Stimulated activated naive CD8-positive, alpha-beta T cell treated with anti-CD3 and anti-CD28 coated beads, Interleukin-15, amount 100 ng/mL, for 72 hours (primary cell): Measurements from ENCODE around the gene ZNHIT1.
"Not testable (repeated sequence)": the region's sequence is repeated elsewhere in the genome, so short reads cannot be mapped to it uniquely, and the experiment has no call there.

Experiments used
- ATAC-seq: fragments of 150-1000 bp; cut with Tn5 transposase; 2 replicates; pipeline ENCODE4 v1.10.0; 2021; ENCODE audit warnings: mild to moderate bottlenecking, moderate library complexity
- DNase-seq, 2 donors: peaks; one replicate each; pipeline ENCODE4 v3.0.0; 2021 to 2022
- H3K27ac Mint-ChIP-seq, 2 donors: one replicate each; pipeline ENCODE4 v1.8.0; 2022; ENCODE audit warnings: mild to moderate bottlenecking in 2 of 2, mixed read lengths in 2 of 2, moderate library complexity in 2 of 2
- H3K27me3 Mint-ChIP-seq: one replicate; pipeline ENCODE4 v1.8.0; 2022; ENCODE audit warnings: mixed read lengths
- H3K4me1 Mint-ChIP-seq: one replicate; pipeline ENCODE4 v1.8.0; 2022; ENCODE audit warnings: mild to moderate bottlenecking, mixed read lengths
- H3K4me3 Mint-ChIP-seq, 2 donors: one replicate each; pipeline ENCODE4 v1.8.0; 2022; ENCODE audit warnings: mild to moderate bottlenecking in 2 of 2, mixed read lengths in 2 of 2, moderate library complexity in 1 of 2
- H3K9me3 Mint-ChIP-seq, 2 donors: one replicate each; pipeline ENCODE4 v1.8.0; 2022; ENCODE audit warnings: mixed read lengths in 2 of 2

The ZNHIT1 gene

DNA sequence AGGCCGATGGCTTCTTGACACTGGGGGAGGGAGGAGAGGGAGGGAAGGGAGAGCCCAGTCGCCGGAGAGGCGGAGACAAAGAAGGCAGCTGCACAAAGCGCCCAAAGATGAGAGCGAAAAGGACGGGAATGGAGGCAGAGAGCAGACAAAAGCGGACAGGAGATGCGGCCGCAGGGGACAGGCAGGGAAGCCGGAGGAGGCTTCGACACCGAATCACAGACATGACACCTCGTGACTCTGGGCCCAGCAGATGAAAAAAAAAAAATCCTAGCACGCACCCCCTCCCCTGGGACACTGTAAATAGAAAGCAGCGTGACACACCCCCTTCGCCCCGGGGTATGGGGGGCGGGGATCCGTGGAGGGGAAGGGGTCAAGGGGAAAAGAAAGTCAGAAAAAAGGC, 38.8 kb upstream of the ZNHIT1 start:
- no peak for DNase-seq
- no peak for ATAC-seq
- H3K4me1 Mint-ChIP-seq, result peaks cover 29% of the 10 kb centered on the region
- H3K9me3 Mint-ChIP-seq, result no peaks in the 10 kb centered on the region
- peak overlapping the region; percentile 26 to 27 for H3K4me3 Mint-ChIP-seq
- peak overlapping the region in 1 of 2 donors; percentile 43 for H3K27ac Mint-ChIP-seq
- H3K27me3 Mint-ChIP-seq, result peaks cover 86% of the 10 kb centered on the region

DNA sequence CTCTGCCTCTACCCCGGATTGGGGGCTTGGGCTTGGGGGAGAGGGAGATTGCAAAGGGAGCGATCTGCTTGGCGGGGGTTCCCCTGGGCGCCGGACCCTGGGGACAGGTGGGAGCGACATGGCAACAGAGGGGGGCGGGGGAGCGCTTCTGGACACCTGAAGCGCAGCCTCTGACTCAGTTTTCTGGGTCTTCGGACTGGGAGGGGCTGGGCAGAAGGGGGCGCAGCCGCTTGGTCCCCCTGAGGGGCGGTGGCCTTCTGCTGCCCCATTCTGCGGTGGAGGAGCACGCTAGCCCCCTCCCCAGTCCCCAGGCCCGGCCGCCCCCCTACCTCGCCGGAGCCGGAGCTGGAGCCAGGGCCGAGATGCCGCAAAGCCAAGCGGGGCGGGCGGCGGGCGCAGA, 38.3 kb upstream of the ZNHIT1 start:
- no peaks in the 10 kb centered on the region for H3K9me3 Mint-ChIP-seq
- peaks cover 23% of the 10 kb centered on the region for H3K4me1 Mint-ChIP-seq
- H3K27ac Mint-ChIP-seq, result no peak overlapping the region
- no peak overlapping the region for H3K4me3 Mint-ChIP-seq
- DNase-seq (no peak), ATAC-seq (no peak)
- H3K27me3 Mint-ChIP-seq, result peaks cover 85% of the 10 kb centered on the region

DNA sequence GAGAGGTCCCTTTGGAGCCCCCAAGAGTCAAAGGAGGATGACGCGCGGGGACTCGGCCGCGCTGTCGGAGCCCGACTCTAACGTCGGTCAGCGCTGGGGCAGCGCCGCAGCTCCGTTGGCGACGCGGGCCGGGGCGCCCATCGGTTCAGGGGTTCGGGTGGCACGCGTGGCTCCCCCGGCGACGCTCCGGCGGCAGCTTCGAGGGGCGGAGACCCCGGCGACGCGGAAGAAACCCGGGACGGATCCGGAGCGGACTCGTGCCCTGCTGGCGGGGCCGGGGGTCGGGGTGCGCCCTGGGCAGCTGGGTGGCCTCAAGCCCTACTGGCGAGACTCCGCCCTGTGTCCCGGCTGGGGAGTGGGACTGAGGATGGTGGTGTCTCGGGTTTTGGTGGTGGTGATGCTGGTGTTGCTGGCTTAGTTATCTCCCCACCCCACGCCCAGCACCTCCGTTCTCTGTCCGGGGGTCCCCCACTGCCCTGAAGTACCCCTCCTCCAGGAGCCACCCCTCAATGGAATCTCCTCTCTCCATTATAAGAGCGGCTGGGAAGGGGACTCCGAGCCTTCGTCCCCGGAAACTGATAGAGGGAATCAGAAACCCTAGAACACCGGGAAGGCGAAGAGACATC, 37.7 kb upstream of the ZNHIT1 start, which contains the start of gene NAT16:
TSS of gene NAT16 (minus strand) at position 164 of the 626 bp plus-strand sequence. CDS start 5,486 bp downstream, outside the sequence.
- Mint-ChIP-seq H3K27ac (peak within 1 kb of the TSS in 1 of 2 donors; percentile 25), H3K9me3 (no peaks in the 10 kb centered on the region), H3K27me3 (peaks cover 85% of the 10 kb centered on the region), H3K4me3 (peak within 1 kb of the TSS; percentile 35 to 56), H3K4me1 (peaks cover 22% of the 10 kb centered on the region)
- peak; percentile 7 for ATAC-seq
- DNase-seq, result no peak

DNA sequence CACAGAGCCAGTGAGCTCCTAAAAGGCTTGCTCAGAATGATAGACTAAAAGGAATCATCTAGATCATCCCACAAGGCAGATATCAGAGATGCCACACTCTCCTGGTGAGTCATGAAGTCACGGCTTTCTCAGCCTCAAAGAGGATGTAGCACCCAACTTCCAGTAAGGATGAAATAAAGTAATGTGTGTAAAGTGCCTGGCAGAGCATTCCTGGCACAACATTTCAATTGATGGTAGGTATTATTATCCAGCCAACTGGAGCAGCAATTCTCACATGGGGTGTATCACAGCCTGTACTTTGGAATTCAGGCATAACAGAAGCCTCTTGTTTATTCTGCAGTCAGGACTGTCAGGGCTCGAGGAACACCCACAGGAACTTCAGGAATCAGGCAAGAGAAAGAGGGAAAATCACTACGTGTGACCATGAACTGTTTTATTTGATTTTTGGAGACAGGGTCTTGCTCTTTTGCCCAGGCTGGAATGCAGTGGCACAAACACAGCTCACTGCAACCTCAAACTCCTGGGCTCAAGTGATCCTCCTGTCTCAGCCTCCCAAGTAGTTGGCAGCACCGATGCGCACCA, 32.6 kb upstream of the ZNHIT1 start:
- peaks cover 47% of the 10 kb centered on the region for H3K27me3 Mint-ChIP-seq
- H3K9me3 Mint-ChIP-seq, result no peaks in the 10 kb centered on the region
- no peak overlapping the region for H3K4me3 Mint-ChIP-seq
- ATAC-seq (no peak), DNase-seq (no peak)
- H3K4me1 Mint-ChIP-seq, result peaks cover 6% of the 10 kb centered on the region
- H3K27ac Mint-ChIP-seq, result no peak overlapping the region

DNA sequence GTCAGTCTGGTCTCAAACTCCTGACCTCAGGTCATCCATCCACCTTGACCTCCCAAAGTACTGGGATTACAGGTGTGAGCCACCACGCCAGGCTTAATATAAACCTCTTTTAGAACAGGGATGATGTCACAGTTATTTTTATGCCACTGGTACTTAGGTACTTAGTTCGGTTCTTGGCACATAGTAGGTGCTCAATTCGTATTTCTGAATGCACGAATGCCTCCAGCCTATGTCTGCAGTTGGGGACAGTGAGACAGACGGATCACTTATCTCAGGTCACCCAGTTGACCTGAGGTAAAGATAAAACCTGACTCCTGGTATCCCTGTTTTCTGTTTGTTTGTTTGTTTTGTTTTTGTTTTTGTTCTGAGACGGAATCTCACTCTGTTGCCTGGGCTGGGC, 31.8 kb upstream of the ZNHIT1 start:
- Mint-ChIP-seq H3K27me3 (peaks cover 43% of the 10 kb centered on the region), H3K4me3 (no peak overlapping the region), H3K9me3 (no peaks in the 10 kb centered on the region), H3K4me1 (no peaks in the 10 kb centered on the region), H3K27ac (no peak overlapping the region)
- no peak for DNase-seq
- ATAC-seq, result no peak

DNA sequence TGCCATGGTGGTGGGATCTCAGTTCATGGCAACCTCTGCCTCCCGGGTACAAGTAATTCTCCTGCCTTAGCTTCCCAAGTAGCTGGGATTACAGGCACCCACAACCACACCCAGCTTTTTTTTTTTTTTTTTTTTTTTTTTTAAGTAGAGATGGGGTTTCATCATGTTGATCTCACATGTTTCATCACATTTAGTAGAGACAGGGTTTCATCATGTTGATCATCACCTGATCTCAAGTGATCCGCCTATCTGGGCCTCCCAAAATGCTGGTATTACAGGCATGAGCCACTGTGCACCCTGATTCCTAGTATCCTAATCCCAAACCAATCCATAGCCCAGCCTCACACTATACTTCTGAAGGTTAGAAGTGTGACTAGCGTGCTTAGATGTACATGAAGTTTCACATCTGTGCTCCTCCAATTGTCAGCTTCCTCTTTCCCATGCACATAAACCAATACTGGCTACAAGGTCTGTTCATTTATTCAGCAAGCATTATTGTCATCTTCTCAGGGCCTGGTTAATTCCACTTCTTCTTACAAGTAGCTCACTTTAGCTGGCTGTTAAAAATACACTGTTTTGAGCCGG, 31.0 kb upstream of the ZNHIT1 start:
- no peak for DNase-seq

DNA sequence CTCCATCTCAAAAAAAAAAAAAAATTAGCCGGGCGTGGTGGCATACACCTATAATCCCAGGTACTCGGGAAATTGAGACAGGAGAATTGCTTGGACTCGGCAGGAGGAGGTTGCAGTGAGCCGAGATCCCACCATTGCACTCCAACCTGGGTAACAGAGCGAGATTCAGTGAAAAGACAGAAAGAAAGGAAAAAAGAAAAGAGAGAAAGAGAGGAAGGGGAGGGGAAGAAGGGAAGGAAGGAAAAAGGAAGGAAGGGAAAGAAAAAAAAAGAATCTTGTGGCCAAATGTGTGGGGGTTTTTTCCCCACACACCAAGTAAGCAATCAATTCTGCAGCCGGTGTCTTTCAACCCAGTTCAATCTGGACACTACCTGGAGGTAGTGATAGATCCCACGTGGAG, 28.9 kb upstream of the ZNHIT1 start:
- H3K9me3 Mint-ChIP-seq, result no peaks in the 10 kb centered on the region
- H3K27ac Mint-ChIP-seq, result no peak overlapping the region
- ATAC-seq (no peak), DNase-seq (no peak)
- peaks cover 5% of the 10 kb centered on the region for H3K4me1 Mint-ChIP-seq
- H3K27me3 Mint-ChIP-seq, result peaks cover 28% of the 10 kb centered on the region
- H3K4me3 Mint-ChIP-seq, result no peak overlapping the region

More for the DNA sequence above, 31.0 kb upstream of the ZNHIT1 start:
- Mint-ChIP-seq H3K27ac (no peak overlapping the region), H3K9me3 (no peaks in the 10 kb centered on the region), H3K4me3 (no peak overlapping the region), H3K4me1 (no peaks in the 10 kb centered on the region), H3K27me3 (peaks cover 38% of the 10 kb centered on the region)
- no peak for ATAC-seq

DNA sequence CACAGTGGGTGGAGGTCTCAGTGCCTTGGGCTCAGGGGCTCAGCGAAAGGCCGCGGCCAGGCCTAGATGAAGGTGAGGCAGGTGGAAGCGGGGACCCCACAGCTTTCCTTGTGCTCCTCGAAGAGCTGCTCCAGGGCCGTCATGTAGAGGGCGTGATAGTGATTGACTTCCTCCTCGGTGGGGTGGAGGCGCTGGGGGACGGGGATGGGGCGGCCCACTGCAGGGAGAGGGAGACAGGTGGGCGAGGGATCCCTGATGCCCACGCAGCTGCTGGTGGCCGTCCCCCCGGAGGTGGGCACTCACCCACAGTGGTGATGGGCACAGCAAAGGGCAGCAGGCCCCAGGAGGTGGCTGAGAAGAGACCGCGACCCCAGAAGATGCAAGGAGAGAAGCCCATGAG, 22.1 kb upstream of the ZNHIT1 start:
- peaks cover 36% of the 10 kb centered on the region for H3K27me3 Mint-ChIP-seq
- no peaks in the 10 kb centered on the region for H3K9me3 Mint-ChIP-seq
- no peak overlapping the region for H3K4me3 Mint-ChIP-seq
- DNase-seq (no peak), ATAC-seq (no peak)
- H3K27ac Mint-ChIP-seq, result no peak overlapping the region
- H3K4me1 Mint-ChIP-seq, result peaks cover 9% of the 10 kb centered on the region

DNA sequence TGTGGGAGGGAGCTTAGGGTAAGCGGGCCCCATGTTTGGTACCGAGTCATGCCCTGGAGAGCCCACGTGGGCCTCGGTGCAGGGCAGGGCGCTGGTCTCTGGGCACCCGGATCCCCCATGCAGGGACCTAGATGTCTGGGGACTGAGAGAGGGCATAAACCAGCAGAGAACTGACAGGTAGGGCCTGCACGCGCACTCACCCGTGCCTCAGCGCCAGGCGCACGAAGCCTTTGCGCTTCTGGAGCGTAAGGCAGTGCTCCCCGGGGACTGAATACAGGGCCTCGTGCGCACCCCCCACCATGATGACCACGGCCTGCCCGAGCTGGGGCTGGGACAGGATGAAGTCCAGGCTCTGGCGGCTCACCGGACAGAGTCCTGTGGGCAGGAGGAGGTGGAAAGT, 20.0 kb upstream of the ZNHIT1 start:
- H3K4me3 Mint-ChIP-seq, result no peak overlapping the region
- ATAC-seq, result no peak
- DNase-seq, result no peak
- no peaks in the 10 kb centered on the region for H3K9me3 Mint-ChIP-seq
- H3K27ac Mint-ChIP-seq, result no peak overlapping the region
- H3K27me3 Mint-ChIP-seq, result peaks cover 57% of the 10 kb centered on the region
- H3K4me1 Mint-ChIP-seq, result peaks cover 14% of the 10 kb centered on the region

DNA sequence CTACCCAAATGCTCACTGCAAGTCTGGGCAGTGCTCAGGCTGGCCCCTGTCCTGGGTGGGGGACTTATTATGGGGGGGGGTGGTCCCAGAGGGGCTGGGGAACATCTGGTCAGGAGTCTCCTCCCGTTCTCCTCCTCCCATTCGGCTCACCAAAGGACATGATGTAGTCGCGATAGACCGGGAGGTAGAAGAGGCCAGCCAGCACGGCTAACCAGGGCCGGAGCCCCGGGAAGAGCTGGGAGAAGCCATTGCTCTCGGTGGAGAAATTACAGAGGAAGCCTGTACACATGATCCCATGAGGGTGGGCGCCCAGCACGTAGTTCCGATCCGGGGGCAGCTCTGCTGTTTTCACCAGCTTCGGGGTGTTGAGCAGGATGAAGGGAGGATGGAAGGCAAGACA, 19.5 kb upstream of the ZNHIT1 start:
- peaks cover 14% of the 10 kb centered on the region for H3K4me1 Mint-ChIP-seq
- no peak overlapping the region for H3K4me3 Mint-ChIP-seq

DNA sequence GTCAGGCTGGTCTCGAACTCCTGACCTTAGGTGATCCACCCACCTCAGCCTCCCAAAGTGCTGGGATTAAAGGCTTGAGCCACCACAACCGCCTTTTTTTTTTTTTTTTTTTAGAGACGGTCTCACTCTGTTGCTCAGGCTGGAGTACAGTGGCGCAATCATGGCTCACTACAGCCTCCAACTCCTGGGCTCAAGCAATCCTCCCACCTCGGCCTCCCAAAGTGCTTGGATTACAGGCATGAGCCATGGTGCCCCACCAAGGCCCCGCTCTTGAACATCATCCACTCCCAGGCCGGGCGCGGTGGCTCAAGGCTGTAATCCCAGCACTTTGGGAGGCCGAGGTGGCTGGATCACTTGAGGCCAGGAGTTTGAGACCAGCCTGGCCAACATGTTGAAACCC, 18.4 kb upstream of the ZNHIT1 start:
- peaks cover 69% of the 10 kb centered on the region for H3K27me3 Mint-ChIP-seq
- H3K27ac Mint-ChIP-seq, ATAC-seq: not testable (repeated sequence)

More for the DNA sequence above, 19.5 kb upstream of the ZNHIT1 start:
- Mint-ChIP-seq H3K27ac (peak overlapping the region in 1 of 2 donors; percentile 67), H3K9me3 (no peaks in the 10 kb centered on the region), H3K27me3 (peaks cover 62% of the 10 kb centered on the region)
- DNase-seq, result no peak
- no peak for ATAC-seq

DNA sequence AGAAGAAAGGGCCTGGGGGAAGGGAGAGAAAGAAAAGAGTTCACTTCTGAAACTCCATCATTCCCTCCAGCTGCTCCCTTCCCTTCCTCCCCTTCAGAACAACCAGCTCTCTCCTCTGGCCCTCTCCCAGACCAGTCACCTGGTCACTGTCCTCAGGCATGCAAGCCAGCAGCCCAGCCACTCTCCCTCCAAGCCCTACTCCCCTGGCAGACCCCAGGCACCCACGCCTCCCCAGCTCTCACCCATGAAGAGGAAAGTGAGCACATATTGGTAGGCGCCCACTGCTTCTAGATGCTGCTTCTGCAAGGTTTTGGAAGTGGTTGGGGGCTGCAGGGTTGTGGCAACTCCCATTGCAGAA, 17.5 kb upstream of the ZNHIT1 start:
- H3K9me3 Mint-ChIP-seq, result no peaks in the 10 kb centered on the region
- DNase-seq (no peak), ATAC-seq (no peak)
- peaks cover 63% of the 10 kb centered on the region for H3K27me3 Mint-ChIP-seq
- no peak overlapping the region for H3K4me3 Mint-ChIP-seq
- H3K4me1 Mint-ChIP-seq, result peaks cover 22% of the 10 kb centered on the region
- no peak overlapping the region for H3K27ac Mint-ChIP-seq

More for the DNA sequence above, 18.4 kb upstream of the ZNHIT1 start:
- peaks cover 20% of the 10 kb centered on the region for H3K4me1 Mint-ChIP-seq
- DNase-seq, H3K4me3 Mint-ChIP-seq, H3K9me3 Mint-ChIP-seq: not testable (repeated sequence)

DNA sequence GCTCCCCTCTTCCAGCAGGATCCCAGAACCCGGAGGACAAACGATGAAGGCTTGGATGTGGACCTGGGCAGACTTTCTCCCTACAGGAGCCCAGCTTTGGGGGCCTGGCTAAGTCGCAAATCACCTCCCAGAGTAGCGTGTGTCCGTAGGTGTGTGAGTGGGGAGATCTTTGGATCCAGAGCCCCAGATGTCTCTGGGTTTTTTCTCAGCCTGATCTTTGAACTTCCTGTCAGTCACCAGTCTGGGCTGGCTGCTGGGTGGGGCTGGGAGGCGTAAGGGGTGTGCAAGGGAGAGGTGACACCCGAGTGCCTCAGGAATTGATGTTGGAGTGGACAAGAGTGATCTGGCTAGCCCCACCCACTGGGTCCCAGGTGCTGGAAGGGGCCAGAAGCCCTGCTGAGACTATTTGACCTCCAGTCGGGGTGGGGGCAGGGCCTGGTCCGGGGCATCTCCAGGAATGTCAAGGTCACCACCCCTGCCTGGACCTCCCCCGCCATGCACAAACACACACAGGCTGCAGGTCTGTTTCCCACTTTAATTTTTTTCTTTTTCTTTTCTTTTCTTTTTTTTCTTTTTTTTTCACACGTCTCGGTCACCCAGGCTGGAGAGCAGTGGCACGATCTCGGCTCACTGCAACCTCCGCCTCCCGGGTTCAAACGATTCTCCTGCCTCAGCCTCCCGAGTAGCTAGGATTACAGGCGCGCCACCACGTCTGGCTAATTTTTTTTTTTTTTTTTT, 16.9 kb upstream of the ZNHIT1 start, which contains the start of gene MOGAT3:
TSS of gene MOGAT3 (minus strand) at position 175 of the 738 bp plus-strand sequence. CDS start 182 bp downstream, outside the sequence.
- Mint-ChIP-seq H3K9me3 (no peaks in the 10 kb centered on the region), H3K27me3 (peaks cover 59% of the 10 kb centered on the region), H3K4me1 (peaks cover 28% of the 10 kb centered on the region), H3K4me3 (peak within 1 kb of the TSS; percentile 29 to 69), H3K27ac (peak within 1 kb of the TSS in 1 of 2 donors; percentile 24)
- ATAC-seq (no peak), DNase-seq (no peak)

DNA sequence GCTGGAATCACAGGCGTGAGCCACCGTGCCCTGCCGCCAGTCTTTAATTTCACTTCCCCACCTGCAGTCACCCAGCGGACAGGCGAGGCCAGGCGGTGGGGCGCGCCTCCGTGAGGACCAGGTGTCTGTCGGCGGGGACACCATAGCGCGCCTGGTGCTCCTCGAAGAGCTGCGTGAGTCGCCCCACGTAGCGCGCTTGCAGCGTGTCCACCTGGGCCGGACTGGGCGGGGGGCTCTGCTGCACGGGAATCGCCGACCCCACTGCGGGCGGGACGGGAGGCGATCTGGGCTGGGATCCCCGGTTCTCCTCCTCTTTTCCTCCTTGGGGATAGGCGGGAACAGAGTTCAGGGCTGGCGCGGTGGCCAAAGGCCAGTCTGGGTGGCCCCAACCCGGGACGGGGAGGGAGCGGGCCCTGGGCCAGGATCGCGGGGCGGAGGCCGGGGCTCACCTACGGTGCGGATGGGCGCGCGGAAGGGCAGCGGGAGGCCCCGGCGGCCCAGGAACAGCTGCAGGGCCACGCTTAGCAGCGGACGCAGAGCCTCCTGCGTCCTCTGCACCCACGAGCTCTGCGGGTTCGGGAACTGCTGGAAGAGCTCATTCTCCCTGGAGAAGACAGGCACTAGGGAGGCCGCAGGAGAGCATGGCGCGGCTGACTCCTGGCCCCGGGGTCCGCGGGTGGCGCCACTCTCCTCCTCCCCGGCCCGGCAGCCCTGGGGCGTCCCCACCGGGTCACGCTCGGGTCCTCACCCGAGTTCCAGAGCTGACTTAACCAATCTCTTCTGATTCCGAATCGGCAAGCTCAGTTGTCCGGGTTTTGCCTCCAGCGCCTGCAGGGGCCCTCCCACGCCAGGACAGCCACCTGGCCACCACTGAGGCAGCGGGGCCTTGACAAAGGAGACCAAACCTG, 16.0 kb upstream of the ZNHIT1 start:
- H3K9me3 Mint-ChIP-seq, result no peaks in the 10 kb centered on the region
- peak overlapping the region in 1 of 2 donors; percentile 72 for H3K27ac Mint-ChIP-seq
- H3K4me1 Mint-ChIP-seq, result peaks cover 32% of the 10 kb centered on the region
- peak overlapping the region; percentile 29 to 66 for H3K4me3 Mint-ChIP-seq
- no peak for DNase-seq
- no peak for ATAC-seq
- H3K27me3 Mint-ChIP-seq, result peaks cover 55% of the 10 kb centered on the region

DNA sequence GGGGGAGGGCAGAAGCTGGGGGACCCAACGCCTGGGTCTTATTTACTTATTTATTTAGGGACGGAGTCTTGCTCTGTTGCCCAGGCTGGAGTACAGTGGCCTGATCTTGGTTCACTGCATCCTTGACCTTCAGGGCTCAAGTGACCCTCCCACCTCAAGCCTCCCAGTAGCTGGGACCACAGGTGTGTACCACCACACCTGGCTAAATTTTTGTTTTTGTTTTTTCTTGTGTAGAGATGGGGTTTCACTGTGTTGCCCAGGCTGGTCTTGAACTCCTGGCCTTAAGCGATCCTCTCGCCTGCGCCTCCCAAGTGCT, 15.4 kb upstream of the ZNHIT1 start:
- peak overlapping the region in 1 of 2 donors; percentile 57 for H3K4me3 Mint-ChIP-seq
- no peak overlapping the region for H3K27ac Mint-ChIP-seq
- peaks cover 55% of the 10 kb centered on the region for H3K27me3 Mint-ChIP-seq
- H3K9me3 Mint-ChIP-seq, result no peaks in the 10 kb centered on the region
- ATAC-seq (no peak), DNase-seq (no peak)
- peaks cover 32% of the 10 kb centered on the region for H3K4me1 Mint-ChIP-seq
